Measurements from ENCODE around the gene STXBP5. TPM values are rescaled to one million over a fixed set of nuclear protein-coding genes. Genes with fewer than 3 reads are reported as not detected.

STXBP5 gene
- polyA plus RNA-seq, 1 experiment, result 21.0 TPM

DNA sequence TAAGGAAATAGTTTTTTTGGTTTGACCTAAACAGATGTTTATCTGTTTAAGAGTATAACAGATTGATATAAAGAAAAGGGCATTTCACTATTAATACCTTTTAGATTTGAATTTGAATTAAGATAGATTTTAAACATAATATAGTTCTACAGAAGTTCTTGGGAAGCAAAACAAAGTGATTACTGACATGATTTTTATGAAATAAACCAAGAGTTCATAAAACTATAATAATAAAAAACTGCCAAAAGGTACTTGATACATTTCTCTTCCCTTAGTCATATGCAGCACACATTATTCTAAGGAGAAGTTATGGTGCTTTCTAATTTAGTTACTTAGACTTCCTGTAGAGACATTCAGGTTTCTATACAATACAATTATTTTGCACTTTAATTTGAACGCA lies 9.6 kb downstream of the STXBP5 start:
- ChIA-PET POLR2A (no interaction called here), CTCF (no interaction called here)
- no peak for DNase-seq (ENCODE audit: low read depth)
- Histone ChIP-seq H3K36me3 (ENCODE audit: control insufficient read depth, insufficient read depth, low read length) (peaks cover 3% of the 10 kb centered on the region), H3K4me3 (ENCODE audit: low read depth, low read length) (no peak overlapping the region), H3K27me3 (ENCODE audit: control insufficient read depth, insufficient read depth, low read length) (no peaks in the 10 kb centered on the region)
- TF ChIP-seq, protein P1, sequence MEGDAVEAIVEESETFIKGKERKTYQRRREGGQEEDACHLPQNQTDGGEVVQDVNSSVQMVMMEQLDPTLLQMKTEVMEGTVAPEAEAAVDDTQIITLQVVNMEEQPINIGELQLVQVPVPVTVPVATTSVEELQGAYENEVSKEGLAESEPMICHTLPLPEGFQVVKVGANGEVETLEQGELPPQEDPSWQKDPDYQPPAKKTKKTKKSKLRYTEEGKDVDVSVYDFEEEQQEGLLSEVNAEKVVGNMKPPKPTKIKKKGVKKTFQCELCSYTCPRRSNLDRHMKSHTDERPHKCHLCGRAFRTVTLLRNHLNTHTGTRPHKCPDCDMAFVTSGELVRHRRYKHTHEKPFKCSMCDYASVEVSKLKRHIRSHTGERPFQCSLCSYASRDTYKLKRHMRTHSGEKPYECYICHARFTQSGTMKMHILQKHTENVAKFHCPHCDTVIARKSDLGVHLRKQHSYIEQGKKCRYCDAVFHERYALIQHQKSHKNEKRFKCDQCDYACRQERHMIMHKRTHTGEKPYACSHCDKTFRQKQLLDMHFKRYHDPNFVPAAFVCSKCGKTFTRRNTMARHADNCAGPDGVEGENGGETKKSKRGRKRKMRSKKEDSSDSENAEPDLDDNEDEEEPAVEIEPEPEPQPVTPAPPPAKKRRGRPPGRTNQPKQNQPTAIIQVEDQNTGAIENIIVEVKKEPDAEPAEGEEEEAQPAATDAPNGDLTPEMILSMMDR (IDR thresholded peaks at IDR 0.05; ENCODE audit: insufficient read depth, low read depth, low read length), result no peak

DNA sequence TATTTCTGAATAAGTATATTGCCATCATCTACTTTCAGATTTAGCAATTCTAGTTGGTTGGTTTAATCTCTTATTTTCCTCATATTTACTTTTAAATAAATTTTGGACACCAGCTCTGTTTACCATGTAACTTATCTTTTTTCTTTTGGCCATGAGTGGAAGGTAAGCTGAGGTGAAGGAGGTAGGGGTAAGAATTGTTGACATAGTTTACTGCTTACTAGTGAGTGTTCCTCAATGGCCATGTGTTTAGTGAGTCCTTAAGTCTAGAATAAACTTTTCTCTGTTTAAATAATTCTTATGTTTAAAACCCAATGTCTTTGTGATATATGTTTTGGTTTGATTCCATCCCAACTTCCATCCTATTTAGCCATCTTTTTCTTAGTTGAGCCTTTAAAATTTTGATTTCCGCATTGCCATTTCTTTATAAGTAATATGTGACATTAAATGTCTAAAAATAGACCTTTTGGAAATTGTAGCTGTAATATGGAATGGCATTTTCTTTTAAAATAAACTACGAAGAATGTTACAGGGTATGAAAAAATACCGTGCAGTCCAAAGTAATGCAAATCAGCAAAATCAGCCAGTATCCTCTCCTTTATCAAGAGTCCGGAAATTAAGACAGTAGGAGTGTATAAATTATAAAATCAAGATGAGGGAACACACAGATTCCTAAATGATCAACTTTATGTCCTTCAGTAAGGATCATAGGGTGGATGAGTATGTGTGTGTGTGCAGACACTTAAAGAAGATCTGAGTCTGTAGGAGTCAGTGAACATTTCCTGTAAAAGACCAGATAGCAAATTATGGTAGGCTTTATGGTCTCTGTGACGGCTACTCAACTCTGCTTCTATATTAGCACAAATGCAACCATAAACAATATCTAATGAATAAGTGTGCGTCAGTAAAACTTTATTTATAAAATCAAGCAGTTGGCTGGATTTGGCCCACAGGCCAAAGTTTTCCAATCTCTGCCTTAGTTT lies 10.3 kb downstream of the STXBP5 start:
- ChIA-PET POLR2A (no interaction called here), CTCF (no interaction called here)
- DNase-seq (ENCODE audit: low read depth), result no peak
- TF ChIP-seq, protein P1 (IDR thresholded peaks at IDR 0.05; ENCODE audit: insufficient read depth, low read depth, low read length), result no peak
- H3K4me3 ChIP-seq (ENCODE audit: low read depth, low read length), result no peak overlapping the region
- H3K36me3 ChIP-seq (ENCODE audit: control insufficient read depth, insufficient read depth, low read length), result peaks cover 3% of the 10 kb centered on the region
- no peaks in the 10 kb centered on the region for H3K27me3 ChIP-seq (ENCODE audit: control insufficient read depth, insufficient read depth, low read length)

DNA sequence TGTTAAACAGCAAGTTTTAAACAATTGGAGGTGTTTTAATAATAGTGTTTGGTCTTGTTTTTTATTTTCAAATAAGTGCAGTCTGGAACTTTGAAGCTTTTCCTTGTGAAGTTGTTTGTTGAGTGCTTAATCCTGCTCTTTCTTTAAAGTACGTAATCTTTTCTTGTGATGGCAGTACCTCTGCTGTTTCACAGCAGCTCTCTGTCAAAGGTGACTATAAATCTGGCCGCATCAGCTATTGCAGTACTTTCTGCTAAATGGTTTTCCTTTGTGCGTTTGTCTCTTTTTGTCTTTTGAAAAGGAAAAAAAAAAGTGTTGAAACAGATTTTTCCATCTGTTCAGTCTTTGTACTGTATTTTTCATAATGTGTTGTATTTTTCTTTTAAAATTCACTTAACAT lies 12.7 kb downstream of the STXBP5 start:
- TF ChIP-seq, protein P1 (IDR thresholded peaks at IDR 0.05; ENCODE audit: insufficient read depth, low read depth, low read length), result no peak
- Histone ChIP-seq H3K4me3 (ENCODE audit: low read depth, low read length) (no peak overlapping the region), H3K36me3 (ENCODE audit: control insufficient read depth, insufficient read depth, low read length) (peaks cover 1% of the 10 kb centered on the region), H3K27me3 (ENCODE audit: control insufficient read depth, insufficient read depth, low read length) (no peaks in the 10 kb centered on the region)
- ChIA-PET POLR2A (interaction anchor here (0.7 kb wide), 1 partner anchor 10 kb away, joined by 3 read pairs; no protein-coding TSS in a partner anchor), CTCF (interaction anchor here (0.6 to 0.8 kb wide), 2 partner anchors 84 to 175 kb away, joined by 3 read pairs; no protein-coding TSS in a partner anchor)
- no peak for DNase-seq (ENCODE audit: low read depth)

DNA sequence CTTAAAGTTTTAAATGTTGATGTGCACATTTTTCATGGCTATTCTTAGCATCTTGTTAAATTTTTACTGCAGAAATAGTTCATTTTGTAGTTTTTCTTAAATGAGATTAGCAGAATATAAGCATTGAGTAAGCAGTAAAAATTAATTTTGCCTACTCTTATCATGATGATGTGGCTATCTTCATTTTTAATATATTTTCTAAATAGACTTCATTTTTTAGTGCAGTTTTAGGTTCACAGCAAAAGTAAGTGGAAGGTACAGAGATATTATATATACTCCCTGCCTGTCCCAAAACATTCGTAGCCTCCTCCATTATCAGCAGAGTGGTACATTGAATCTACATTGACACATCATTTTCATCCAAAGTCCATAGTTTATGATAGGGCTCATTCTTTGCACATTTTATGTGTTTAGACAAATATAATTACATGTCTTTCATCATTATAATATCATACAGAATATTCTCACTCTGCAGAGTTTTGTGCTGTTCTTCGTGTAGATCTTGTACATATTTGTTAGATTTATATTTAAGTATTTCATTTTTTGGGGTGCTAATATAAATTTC lies 13.7 kb downstream of the STXBP5 start:
- Histone ChIP-seq H3K4me3 (ENCODE audit: low read depth, low read length) (no peak overlapping the region), H3K36me3 (ENCODE audit: control insufficient read depth, insufficient read depth, low read length) (peaks cover 1% of the 10 kb centered on the region), H3K27me3 (ENCODE audit: control insufficient read depth, insufficient read depth, low read length) (no peaks in the 10 kb centered on the region)
- no peak for DNase-seq (ENCODE audit: low read depth)
- CTCF ChIA-PET, result interaction anchor here (0.8 kb wide), 1 partner anchor 85 kb away, joined by 3 read pairs; no protein-coding TSS in a partner anchor
- TF ChIP-seq, protein P1 (IDR thresholded peaks at IDR 0.05; ENCODE audit: insufficient read depth, low read depth, low read length), result no peak
- POLR2A ChIA-PET, result no interaction called here

DNA sequence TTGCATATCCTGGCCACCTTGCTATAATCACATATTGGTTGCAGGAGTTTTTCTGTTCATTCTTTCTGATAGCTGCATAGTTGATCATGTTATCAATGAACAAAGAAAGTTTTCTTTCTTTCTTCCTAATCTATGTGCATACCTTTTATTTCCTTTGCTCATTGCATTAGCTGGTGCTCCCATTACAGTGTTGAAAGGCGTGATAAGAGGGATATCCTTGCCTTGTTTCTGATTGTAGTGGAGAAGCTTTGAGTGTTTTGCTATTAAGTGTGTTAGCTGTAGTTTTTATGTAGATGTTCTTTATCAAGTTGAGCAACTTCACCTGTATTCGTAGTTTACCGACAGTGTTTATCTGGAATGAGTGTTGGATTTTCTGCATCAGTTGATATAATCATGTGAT lies 14.6 kb downstream of the STXBP5 start:
- TF ChIP-seq, protein P1 (IDR thresholded peaks at IDR 0.05; ENCODE audit: insufficient read depth, low read depth, low read length), result no peak
- no peaks in the 10 kb centered on the region for H3K27me3 ChIP-seq (ENCODE audit: control insufficient read depth, insufficient read depth, low read length)
- CTCF ChIA-PET, result no interaction called here
- POLR2A ChIA-PET, result no interaction called here
- DNase-seq (ENCODE audit: low read depth), result no peak
- no peak overlapping the region for H3K4me3 ChIP-seq (ENCODE audit: low read depth, low read length)
- no peaks in the 10 kb centered on the region; the same call in 1 of the 2 replicates for H3K36me3 ChIP-seq (ENCODE audit: control insufficient read depth, insufficient read depth, low read length)
